Lower lobe of right lung (tissue), 2 donors: ENCODE data around the gene NOL7. TPM values are rescaled to one million over a fixed set of nuclear protein-coding genes. Genes with fewer than 3 reads are reported as not detected.

Experiments
- ATAC-seq, 2 donors: fragments of 200-7000 bp; cut with Tn5 transposase; one replicate each; pipeline ENCODE4 v1.9.1; 2020 to 2022; ENCODE audit warnings: mild to moderate bottlenecking in 2 of 2, moderate library complexity in 2 of 2
- DNase-seq: peaks from one replicate; pipeline ENCODE4 v3.0.0-alpha.2; 2020
- H3K27ac ChIP-seq: fragments of 200-600 bp; one replicate; pipeline ENCODE4 v1.8.0; 2022
- H3K27me3 ChIP-seq: fragments of 200-600 bp; one replicate; pipeline ENCODE4 v1.8.0; 2022; ENCODE audit warnings: low read depth
- H3K36me3 ChIP-seq: fragments of 200-600 bp; one replicate; pipeline ENCODE4 v1.8.0; 2022; ENCODE audit warnings: mild to moderate bottlenecking
- H3K4me1 ChIP-seq: fragments of 200-600 bp; one replicate; pipeline ENCODE4 v1.8.0; 2022
- H3K4me3 ChIP-seq: fragments of 200-600 bp; one replicate; pipeline ENCODE4 v1.8.0; 2022; ENCODE audit warnings: mild to moderate bottlenecking
- H3K9me3 ChIP-seq: fragments of 200-600 bp; one replicate; pipeline ENCODE4 v1.8.0; 2022
- CTCF ChIP-seq: fragments of 200-600 bp; IDR thresholded peaks from one replicate; pipeline ENCODE4 v1.8.0; 2022; ENCODE audit warnings: antibody characterized with exemption, mild to moderate bottlenecking
- intact Hi-C: fragments of 100-400 bp; cut with DNase I; formaldehyde crosslinking; loops from one replicate; pipeline ENCODE4 v1.11.0; 2022
- total RNA-seq: library from RNA; stranded (reverse); fragmentation: NEBNext Ultra II Directional; extraction: Animal tissue kit (Norgen Biotek cat#: 25700); gene quantifications from one replicate; pipeline ENCODE4 v1.2.1, GENCODE V29; 2021
- donor health status: DM: no; HTN: yes; CAD: no; lungs with severe emphysema.

NOL7 gene
- total RNA-seq, 1 donor from 2014 or later: 49.3 TPM

- no peaks in the 10 kb centered on the region for H3K9me3 ChIP-seq
- no peak overlapping the region for H3K27ac ChIP-seq
- peaks cover 49% of the 10 kb centered on the region for H3K36me3 ChIP-seq
- ATAC-seq: no peak
- no peak overlapping the region for H3K4me3 ChIP-seq
- DNase-seq: no peak
- no peaks in the 10 kb centered on the region for H3K4me1 ChIP-seq
- H3K27me3 ChIP-seq: no peaks in the 10 kb centered on the region
- no peak for TF ChIP-seq CTCF
- intact Hi-C loops: no loop called here
Observed at GRCh38 chr6:13638014-13638413, 22.9 kb downstream of the NOL7 start.

- Histone ChIP-seq H3K9me3 (no peaks in the 10 kb centered on the region), H3K36me3 (peaks cover 55% of the 10 kb centered on the region), H3K4me3 (no peak overlapping the region), H3K4me1 (no peaks in the 10 kb centered on the region), H3K27me3 (no peaks in the 10 kb centered on the region), H3K27ac (no peak overlapping the region)
- DNase-seq (no peak), ATAC-seq (no peak)
- intact Hi-C loops: no loop called here
- TF ChIP-seq CTCF: no peak
Observed at GRCh38 chr6:13638626-13639025, 23.5 kb downstream of the NOL7 start.

- ATAC-seq (no peak), DNase-seq (no peak)
- no peaks in the 10 kb centered on the region for H3K9me3 ChIP-seq
- H3K36me3 ChIP-seq: peaks cover 63% of the 10 kb centered on the region
- TF ChIP-seq CTCF: no peak
- no peaks in the 10 kb centered on the region for H3K4me1 ChIP-seq
- no peak overlapping the region for H3K27ac ChIP-seq
- H3K4me3 ChIP-seq: no peak overlapping the region
- no peaks in the 10 kb centered on the region for H3K27me3 ChIP-seq
- intact Hi-C loops: no loop called here
Observed at GRCh38 chr6:13641315-13641714, 26.2 kb downstream of the NOL7 start.

GRCh38 chr6:13643125-13643524 lies 28.0 kb downstream of the NOL7 start:
- no peak overlapping the region for H3K27ac ChIP-seq
- H3K27me3 ChIP-seq: no peaks in the 10 kb centered on the region
- H3K9me3 ChIP-seq: no peaks in the 10 kb centered on the region
- H3K4me3 ChIP-seq: no peak overlapping the region
- intact Hi-C loops: no loop called here
- ATAC-seq (no peak), DNase-seq (no peak)
- TF ChIP-seq CTCF: no peak
- peaks cover 48% of the 10 kb centered on the region for H3K36me3 ChIP-seq
- no peaks in the 10 kb centered on the region for H3K4me1 ChIP-seq

- ATAC-seq (no peak), DNase-seq (no peak)
- no peaks in the 10 kb centered on the region for H3K27me3 ChIP-seq
- H3K27ac ChIP-seq: no peak overlapping the region
- no peak for TF ChIP-seq CTCF
- no peaks in the 10 kb centered on the region for H3K4me1 ChIP-seq
- intact Hi-C loops: no loop called here
- no peaks in the 10 kb centered on the region for H3K9me3 ChIP-seq
- H3K36me3 ChIP-seq: peaks cover 21% of the 10 kb centered on the region
- no peak overlapping the region for H3K4me3 ChIP-seq
Observed at GRCh38 chr6:13648850-13649249, 33.7 kb downstream of the NOL7 start.

- DNase-seq (no peak), ATAC-seq (no peak)
- no peaks in the 10 kb centered on the region for H3K9me3 ChIP-seq
- no peak overlapping the region for H3K4me3 ChIP-seq
- H3K27ac ChIP-seq: no peak overlapping the region
- H3K4me1 ChIP-seq: no peaks in the 10 kb centered on the region
- H3K36me3 ChIP-seq: peaks cover 15% of the 10 kb centered on the region
- intact Hi-C loops: no loop called here
- no peak for TF ChIP-seq CTCF
- H3K27me3 ChIP-seq: no peaks in the 10 kb centered on the region
Observed at GRCh38 chr6:13649393-13649792, 34.3 kb downstream of the NOL7 start.
